ENCODE measurements around the gene PBX1. TPM values are rescaled to one million over a fixed set of nuclear protein-coding genes. Genes with fewer than 3 reads are reported as not detected.
"Not testable (repeated sequence)": the region's sequence is repeated elsewhere in the genome, so short reads cannot be mapped to it uniquely, and the experiment has no call there.

Gene PBX1
- total RNA-seq, 1 donor from 2014 or later = 0.99 TPM

GRCh38 chr1:164640686-164641352, 81.8 kb downstream of the PBX1 start:
- DNase-seq (ENCODE audit: low read depth in 2 of 2) = no peak

DNA sequence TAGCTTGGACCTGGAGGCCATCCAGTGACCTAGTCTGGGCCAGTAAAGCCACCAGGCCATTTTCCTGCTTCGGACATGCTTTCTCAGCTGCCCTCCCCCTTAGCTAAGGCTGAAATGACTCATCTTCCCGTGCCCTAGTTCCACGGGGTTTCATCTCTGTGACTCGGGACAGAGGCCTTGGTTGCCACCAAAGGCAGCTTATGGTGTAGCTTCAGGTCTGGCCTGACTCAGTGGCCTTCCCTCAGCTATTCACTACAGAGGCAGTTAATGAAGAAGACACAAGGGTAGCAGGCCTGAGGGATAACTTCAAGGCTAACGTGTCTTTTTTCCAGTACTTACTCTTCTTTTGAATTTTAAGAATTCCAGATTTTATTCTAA, 82.4 kb downstream of the PBX1 start:
- DNase-seq (ENCODE audit: low read depth in 2 of 2) = peak in 1 of 2 donors; percentile 43

GRCh38 chr1:164643018-164643417, 84.0 kb downstream of the PBX1 start:
- DNase-seq (ENCODE audit: low read depth in 2 of 2) = no peak

DNA sequence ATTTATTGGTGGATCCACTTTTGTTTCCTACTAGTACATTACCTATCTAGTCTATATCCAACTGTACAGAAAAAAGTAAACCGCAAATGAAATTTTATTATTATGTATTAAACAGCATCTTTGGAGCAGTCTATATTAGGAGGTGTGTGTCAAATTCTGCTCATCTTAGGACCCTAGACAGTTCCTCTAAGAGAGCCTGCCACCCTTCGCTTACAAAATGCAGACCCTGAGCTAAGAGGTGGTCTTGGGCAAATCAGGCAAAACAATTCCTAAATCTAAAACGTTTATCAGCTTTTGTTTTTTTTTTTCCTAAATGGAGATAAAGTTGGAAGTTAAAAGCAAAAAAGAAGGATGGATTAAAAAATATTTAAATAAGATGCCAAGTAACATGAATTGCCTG, 85.3 kb downstream of the PBX1 start:
- DNase-seq (ENCODE audit: low read depth in 2 of 2) = no peak

DNA sequence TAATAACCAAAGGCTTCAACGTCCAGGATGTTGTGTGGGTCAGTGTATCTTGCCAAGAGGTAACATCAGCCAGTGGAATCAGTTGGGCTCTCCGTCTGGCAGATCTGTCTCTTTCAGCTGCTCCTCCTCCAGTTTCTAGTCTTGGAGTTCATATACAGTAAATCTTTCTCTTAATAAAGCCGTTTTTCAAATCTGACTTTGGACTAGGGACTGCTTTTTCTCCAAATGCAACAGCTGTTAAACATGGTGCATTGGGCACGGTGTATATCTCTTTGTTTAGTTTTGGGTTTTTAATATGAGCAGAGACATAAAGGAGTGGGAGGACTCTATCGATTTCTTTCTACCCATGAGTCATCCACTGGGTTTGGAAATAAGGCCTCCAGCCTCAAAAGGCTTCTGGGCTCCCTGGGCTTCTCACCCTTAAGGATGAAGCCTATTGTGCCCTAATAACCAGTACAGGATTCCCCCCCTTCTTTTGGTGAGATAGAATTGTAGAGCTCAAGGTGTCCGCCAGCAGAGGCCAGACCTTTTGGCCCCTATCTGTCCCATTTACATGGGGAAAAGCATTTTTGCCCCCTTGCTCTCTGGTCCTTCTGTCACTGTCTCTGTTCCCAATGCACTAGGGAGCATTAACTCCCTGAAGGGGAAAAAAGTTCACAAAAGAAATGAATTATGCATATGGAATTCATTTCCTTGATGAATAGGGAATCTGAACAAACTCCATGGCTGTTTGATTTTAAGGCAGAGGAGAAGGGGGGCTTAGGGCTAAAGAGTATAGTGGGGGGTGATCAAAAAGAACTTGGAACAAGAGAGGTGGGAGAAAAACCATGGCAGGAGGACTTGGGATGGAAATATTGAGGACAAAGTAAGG, 86.0 kb downstream of the PBX1 start:
- no peak for DNase-seq (ENCODE audit: low read depth in 2 of 2)

GRCh38 chr1:164645921-164646320, 86.9 kb downstream of the PBX1 start:
- no peak for DNase-seq (ENCODE audit: low read depth in 2 of 2)

- no peak for DNase-seq (ENCODE audit: low read depth in 2 of 2)
Measured at GRCh38 chr1:164647211-164647610, 88.2 kb downstream of the PBX1 start.

DNA sequence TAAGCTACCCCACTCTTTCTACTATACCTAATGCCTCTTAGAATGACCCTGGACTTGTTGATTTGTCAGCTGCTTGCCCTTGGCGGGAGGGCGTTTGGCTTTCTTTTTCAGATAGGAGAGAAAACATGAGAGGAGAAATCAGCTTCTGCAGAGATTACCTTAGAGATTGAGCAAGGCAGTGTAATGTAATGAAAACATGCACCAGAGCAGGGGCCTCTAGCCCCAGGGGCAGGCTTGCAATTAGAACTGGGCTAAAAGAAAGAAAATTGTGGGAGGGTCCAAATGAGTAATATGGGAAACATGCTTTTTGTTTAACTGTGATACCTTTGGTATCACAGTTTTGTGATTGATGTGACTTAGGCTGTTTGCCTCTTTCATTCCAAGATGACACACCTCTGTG, 89.7 kb downstream of the PBX1 start:
- DNase-seq (ENCODE audit: low read depth in 2 of 2) = no peak

DNA sequence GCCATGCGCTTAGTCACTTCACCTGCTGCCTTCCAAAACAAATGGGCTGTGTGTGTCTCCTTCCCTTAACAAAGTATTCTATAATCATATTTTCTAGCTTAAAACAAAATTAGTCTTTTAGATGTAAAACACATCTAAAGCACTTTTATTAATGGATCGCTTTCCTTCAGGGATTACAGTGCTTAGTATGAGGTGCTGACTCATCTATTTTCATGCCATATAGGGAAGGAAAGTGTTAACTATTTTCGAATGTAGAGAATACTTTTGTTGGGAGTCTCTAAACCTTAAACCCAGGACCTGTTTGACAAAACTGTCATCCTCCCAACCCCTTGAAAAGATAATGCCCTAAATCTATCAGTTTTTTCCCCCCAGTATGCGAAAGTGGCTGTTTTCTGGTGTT, 90.2 kb downstream of the PBX1 start:
- DNase-seq (ENCODE audit: low read depth in 2 of 2) = no peak

DNA sequence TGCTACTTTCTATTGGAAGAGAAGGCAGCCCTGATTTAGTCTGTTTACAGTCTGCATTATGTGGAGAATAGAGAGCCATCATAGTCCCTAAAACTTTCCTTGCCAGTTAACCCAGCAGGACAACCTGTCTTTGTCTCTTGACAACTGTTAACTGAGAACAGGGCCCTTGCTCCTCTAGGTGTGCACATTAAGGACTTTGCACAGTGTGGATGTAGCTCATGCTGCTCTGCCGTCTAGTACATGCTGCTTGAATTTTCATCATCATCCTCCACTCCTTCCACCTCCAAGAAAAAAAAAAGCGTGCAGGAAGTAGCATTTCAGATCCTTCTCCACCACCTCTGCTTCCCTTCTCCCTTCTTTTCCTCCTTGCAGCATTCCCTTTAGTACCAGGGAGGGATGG, 91.5 kb downstream of the PBX1 start:
- DNase-seq (ENCODE audit: low read depth in 2 of 2) = no peak

DNA sequence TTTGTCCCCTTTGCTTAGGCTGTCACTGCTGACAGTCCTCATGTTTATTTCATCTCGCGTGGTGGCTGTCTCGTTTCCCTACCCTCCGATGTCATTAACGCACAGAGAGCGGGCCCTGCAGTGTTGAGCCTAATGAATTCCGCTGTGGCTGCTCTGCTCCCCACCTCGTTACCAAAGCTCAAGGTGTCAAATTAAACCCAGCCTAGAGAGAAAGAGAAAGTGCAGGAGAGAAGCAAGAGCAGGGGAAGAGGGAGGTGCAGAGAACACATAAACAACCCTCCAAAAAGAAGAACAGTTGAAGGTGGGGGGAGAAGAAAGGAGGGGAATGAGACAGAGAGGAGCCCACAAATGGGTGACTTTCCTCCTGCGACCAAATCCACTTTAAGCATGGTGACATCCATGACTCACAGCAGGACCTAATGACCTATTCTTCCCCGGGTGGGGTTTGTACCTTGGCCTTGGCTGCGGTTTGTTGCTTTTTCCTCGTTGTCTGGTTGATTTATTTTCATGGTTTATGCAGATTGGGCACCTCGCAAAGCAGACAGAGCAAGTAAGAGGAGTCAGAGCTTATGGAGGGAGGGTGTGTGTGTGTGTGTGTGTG, 92.5 kb downstream of the PBX1 start:
- DNase-seq (ENCODE audit: low read depth in 2 of 2) = peak in 1 of 2 donors; percentile 41

DNA sequence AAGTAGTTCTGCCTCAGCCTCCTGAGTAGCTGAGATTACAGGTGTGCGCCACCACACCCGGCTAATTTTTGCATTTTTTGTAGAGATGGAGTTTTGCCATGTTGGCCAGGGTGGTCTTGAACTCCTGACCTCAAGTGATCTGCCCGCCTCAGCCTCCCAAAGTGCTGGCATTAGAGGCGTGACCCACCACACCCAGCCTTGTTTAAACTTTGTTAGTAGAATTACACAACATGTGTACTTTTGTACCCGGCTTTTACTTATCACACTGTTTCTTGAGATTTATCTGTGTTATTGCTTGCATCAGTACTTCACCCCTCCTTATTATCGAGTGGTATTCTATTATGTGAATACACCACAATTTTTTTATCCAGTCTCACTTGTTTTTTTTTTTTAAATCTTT, 94.0 kb downstream of the PBX1 start:
- not testable (repeated sequence) for DNase-seq (ENCODE audit: low read depth in 2 of 2)

- DNase-seq (ENCODE audit: low read depth in 2 of 2) = no peak
Measured at GRCh38 chr1:164653705-164654104, 94.7 kb downstream of the PBX1 start.

DNA sequence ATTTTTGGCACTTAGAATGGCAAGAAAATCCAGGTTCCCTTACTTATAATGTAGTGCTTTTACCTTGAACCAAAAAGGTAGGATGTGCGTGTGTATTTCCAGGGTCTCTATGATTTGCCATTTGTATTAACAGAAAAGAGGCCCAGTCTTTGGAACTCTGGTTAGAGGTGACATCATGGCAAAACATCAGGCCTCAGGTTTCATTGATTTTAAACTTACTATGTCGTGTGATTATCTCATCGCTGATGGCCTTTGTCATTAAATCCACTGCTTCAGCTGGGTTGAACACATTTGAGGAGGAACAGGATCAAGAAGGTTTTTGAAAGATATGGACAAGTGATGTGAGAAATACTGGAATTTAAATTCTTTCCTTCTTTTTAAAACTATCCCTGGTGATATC, 95.2 kb downstream of the PBX1 start:
- no peak for DNase-seq (ENCODE audit: low read depth in 2 of 2)

DNA sequence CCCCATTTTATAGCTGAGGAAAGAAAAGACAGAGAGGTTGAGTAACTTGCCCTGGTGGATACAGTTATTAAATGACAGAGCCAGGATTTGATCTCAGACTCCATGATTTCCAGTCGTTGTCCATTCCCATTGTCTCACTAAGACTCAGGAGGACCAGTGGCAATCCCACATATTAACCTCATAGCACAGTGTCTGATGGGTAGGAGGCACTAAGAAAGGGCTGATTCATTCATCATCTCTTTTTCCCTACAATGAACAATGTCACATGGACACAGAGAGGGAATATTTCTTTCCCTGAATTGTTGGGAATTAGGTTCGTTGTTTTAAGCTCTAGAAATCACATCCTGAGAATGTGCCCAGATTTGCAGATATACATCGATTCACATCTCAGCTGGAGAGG, 99.9 kb downstream of the PBX1 start:
- DNase-seq (ENCODE audit: low read depth in 2 of 2) = no peak

- DNase-seq (ENCODE audit: low read depth in 2 of 2) = no peak
Measured at GRCh38 chr1:164659621-164660411, 100.8 kb downstream of the PBX1 start.

- peak in 1 of 2 donors; percentile 23 for DNase-seq (ENCODE audit: low read depth in 2 of 2)
Measured at GRCh38 chr1:164660412-164660772, 101.4 kb downstream of the PBX1 start.

GRCh38 chr1:164660775-164661174, 101.8 kb downstream of the PBX1 start:
- no peak for DNase-seq (ENCODE audit: low read depth in 2 of 2)

DNA sequence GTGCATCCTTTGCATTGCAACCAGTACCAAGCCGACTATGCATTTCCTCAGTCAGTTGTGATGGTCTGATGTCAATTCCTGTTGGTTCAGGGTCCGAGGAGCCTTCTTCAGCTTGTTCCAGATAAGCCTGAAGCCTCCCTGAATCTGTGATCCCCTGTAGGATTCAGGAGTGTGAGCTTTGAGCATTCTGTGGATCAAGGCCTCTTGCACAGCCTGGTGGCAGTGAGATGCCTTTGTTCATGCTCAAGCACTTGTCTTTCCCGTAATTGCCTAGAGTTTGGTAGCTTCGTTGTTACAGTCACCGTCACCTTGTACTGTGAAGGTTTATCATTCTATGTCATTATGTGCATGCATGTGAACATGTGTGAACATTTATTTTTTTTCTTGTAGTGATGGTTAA, 103.5 kb downstream of the PBX1 start:
- DNase-seq (ENCODE audit: low read depth in 2 of 2) = no peak

DNA sequence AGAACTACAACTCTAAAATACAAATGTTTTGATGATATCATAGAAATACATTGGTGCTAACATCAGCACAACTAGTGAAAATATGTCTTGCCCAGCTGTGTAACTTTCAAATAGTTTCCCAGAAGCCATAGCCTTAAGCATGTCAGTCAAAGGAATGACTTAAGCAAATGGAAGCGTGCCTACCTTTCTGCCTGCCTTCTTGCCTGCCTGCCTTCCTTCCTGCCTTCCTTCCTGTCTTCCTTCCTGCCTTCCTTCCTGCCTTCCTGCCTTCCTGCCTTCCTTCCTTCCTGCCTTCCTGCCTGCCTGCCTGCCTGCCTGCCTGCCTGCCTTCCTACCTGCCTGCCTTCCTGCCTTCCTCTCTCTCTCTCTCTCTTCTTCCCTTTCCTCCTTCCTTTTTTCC, 104.0 kb downstream of the PBX1 start:
- no peak for DNase-seq (ENCODE audit: low read depth in 2 of 2)

- DNase-seq (ENCODE audit: low read depth in 2 of 2) = no peak
Measured at GRCh38 chr1:164664127-164664526, 105.1 kb downstream of the PBX1 start.

DNA sequence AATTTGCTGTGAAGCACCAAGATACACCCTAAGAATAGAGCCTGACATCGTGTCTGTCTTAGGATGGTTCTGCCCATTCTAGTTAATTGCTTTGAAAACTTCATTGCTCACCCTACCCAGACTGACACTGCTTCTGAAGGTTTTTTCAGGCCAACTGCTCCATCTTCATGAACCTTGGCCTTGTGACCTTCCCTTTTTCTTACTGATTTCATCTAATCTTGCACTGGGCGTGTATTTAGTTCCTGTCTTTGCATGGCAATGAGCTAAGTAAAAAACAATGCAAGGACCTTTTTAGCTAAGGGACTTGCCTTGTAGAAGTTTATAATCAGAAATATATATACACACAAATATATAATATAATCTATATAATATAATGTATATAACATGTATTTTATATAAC, 108.0 kb downstream of the PBX1 start:
- no peak for DNase-seq (ENCODE audit: low read depth in 2 of 2)

Measured in lung microvascular endothelial cell (primary cell).